GM12878 (cell line): ENCODE measurements around the gene C16orf95.

Source experiments
- ASH2L ChIP-seq: fragments of 300-600, 200-600 bp; sonication (generic); IDR thresholded peaks from 2 replicates; pipeline ENCODE4 v1.6.1; 2017; ENCODE audit warnings: low read depth, mild to moderate bottlenecking, borderline replicate concordance
- EP300 ChIP-seq, 2 experiments: fragments of 150-350 bp in 1 of 2; IDR thresholded peaks; 2 replicates each; pipeline ENCODE4 v1.6.1; 2011 to 2012; ENCODE audit warnings: low read depth in 2 of 2, low read length in 2 of 2, borderline replicate concordance in 1 of 2, improper control_type of control experiment in 1 of 2, inconsistent platforms in 1 of 2; ENCODE audit not compliant: control insufficient read depth in 1 of 2
- MAX ChIP-seq: IDR thresholded peaks from 2 replicates; pipeline ENCODE4 v1.6.1; 2012; ENCODE audit warnings: low read depth, low read length, improper control_type of control experiment
- POLR2A ChIP-seq: IDR thresholded peaks from 2 replicates; pipeline ENCODE4 v1.6.1; 2011; ENCODE audit warnings: low read depth, mild to moderate bottlenecking, low read length
- POLR2AphosphoS5 ChIP-seq: IDR thresholded peaks from 2 replicates; pipeline ENCODE4 v1.6.1; 2011; ENCODE audit warnings: mild to moderate bottlenecking, low read length, inconsistent platforms
- TCF7 ChIP-seq: IDR thresholded peaks from 2 replicates; pipeline ENCODE4 v1.6.1; 2014; ENCODE audit warnings: antibody characterized with exemption, borderline replicate concordance
- ZNF592 ChIP-seq: fragments of 450-650 bp; IDR thresholded peaks from 2 replicates; pipeline ENCODE4 v1.6.1; 2017; ENCODE audit warnings: mild to moderate bottlenecking, moderate library complexity

- TF ChIP-seq EP300 (IDR thresholded peaks at IDR 0.05; ENCODE audit: borderline replicate concordance in 1 of 2, control insufficient read depth in 1 of 2, low read depth in 2 of 2, low read length in 2 of 2) (no peak), POLR2A (no peak), POLR2AphosphoS5 (no peak), TCF7 (no peak), ZNF592 (no peak), MAX (no peak), ASH2L (no peak)
Measured at GRCh38 chr16:87316450-87316922, 706 bp downstream of the C16orf95 start.
